GM21526 (cell line): Measurements from ENCODE around the gene CERS6.

ENCODE experiments used
- ATAC-seq: cut with Tn5 transposase; IDR thresholded peaks from one replicate; pipeline ENCODE4 v1.9.1; 2021; ENCODE audit warnings: moderate library complexity; ENCODE audit not compliant: unreplicated experiment, low FRiP score

CERS6 gene

DNA sequence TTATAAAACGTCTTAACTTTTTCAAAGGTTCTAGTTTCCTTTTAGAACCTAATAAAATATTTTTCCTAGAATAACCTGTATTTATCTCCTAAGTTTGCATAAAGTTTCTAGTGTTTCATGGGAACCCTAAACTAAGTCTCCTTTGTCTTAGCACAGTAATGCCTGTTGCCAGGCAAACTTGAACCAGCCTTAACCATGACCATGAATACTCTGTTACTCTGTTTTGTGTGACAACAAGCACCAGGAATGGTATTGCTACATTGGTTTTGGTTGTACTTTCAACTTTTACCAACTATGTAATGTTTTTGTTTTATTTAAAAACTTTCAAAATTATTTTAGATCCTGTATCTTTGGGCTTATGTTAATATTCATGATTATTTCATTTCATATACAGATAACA, 137.6 kb downstream of the CERS6 start:
- no peak for ATAC-seq

DNA sequence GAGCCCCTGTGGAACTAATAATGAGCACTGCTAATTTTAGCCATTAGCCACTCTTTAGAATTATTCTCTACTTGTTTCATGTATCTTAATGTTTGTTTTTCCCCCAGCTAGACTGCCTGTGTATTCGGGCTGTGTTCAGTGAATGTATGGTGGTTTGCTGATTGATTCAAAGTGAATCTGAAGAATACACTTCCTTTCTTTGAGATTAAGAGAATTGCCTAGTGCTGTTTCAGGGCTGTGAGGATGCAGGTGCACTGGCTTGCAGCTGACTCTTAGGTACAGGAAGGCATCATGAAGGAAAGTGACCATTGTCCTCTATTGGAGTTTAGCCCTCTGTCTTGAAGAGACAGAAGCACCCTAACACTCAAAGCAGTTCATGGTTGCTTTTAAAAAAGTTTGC, 138.7 kb downstream of the CERS6 start:
- peak; percentile 83 for ATAC-seq

DNA sequence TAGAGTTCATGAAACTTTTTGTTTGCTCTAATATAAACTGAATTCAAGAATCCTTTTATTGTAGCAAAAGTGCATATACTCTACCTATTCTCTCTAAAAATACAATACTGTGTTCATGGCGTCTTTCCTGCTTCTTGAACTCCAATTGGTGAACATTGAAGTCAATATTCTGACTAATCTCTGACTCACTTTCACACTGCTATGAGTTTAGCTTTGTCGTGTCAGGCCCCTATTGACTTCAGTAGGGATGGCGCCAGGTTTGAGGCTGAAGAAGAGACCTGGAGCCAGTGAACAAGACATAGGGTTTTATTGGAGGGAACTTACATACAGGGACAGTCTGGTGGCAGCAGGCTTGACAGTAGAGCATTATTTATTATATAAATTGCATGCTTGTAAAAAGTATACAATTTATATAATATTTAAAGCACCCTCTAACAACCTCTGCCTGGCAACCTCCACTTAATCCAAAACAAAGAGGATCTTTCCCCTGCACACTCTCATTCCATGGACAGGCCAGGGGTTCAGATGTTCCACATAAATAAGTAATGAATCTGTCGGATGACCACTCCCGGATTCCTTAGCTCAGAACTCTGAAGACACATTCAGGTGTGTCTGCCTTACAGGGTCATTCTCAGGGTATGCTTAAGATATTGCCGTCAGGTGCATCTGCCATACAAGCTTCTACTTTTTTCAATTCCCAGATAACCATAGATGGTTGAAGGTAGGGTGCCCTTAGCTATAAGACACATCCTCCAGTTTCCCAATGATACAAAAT, 141.0 kb downstream of the CERS6 start:
- ATAC-seq = no peak

DNA sequence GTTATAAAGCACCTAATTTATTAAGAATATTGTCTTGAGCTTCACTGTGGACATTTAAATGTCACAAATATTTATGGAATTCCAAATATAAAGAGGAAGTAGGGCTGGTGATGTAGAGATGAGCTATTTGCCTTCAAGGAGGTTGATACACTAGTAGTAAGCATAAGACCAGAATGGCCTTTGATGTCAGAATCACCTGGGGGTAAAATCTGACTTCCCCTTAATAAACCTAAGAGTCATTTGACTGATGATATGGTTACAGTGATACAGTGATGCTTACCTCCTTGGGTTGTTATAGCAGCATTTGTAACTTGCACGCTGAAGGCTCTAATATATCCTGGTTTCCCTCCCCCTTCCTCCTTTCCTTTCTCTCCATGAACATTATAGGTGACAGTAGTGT, 143.7 kb downstream of the CERS6 start:
- ATAC-seq = no peak

DNA sequence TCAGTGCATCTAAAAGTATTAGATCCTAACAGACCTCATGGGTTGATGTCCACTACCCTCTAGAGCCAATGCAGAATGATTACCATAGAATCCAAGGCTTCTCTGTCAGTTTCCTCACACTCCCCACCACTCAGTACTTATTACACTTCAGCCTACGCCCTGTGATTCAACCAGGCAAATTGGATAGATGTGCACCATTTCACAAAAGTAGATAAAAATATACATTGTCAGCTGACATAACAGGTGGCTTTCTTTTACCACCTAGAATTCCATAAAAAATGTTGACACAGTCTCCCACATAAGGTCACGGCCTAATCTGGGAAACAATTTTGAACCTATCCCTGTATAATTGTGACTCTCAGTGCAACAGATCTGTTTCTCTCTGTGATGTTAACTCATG, 144.9 kb downstream of the CERS6 start:
- ATAC-seq = no peak

DNA sequence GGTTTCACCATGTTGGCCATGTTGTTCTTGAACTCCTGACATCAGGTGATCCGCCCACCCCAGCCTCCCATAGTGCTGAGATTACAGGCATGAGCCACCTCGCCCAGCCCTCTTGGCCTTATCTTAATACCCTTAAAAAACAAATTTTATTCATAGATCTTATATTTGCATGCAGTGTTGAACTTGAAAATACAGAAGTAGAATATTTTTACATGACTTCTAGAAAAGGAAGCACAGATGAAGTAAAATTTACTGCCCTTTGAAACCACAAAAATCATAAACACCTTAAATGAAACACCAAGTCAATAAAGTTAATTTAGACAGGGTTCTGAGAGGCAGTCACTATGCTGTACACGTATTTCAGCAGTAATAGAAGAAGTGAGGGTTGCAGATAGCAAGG, 145.7 kb downstream of the CERS6 start:
- ATAC-seq = peak; percentile 78

DNA sequence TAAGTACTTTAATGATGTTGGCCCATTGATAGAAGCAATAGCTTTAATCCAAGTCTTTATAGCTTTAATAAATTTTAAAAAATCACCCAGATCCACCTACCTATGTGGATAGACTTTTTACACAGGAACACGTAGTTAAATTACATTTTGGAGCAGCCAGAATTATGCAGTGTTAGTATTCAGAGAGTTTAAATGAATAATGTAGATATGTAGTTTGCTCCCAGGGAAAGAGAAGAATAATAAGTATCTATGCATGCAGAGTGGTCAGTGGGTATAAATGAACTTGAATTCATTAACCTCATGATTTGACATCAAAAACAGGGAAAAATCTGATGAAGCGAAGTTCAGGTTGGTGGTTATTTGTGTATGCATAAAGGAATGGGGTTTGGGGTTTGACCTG, 146.3 kb downstream of the CERS6 start:
- ATAC-seq = no peak

DNA sequence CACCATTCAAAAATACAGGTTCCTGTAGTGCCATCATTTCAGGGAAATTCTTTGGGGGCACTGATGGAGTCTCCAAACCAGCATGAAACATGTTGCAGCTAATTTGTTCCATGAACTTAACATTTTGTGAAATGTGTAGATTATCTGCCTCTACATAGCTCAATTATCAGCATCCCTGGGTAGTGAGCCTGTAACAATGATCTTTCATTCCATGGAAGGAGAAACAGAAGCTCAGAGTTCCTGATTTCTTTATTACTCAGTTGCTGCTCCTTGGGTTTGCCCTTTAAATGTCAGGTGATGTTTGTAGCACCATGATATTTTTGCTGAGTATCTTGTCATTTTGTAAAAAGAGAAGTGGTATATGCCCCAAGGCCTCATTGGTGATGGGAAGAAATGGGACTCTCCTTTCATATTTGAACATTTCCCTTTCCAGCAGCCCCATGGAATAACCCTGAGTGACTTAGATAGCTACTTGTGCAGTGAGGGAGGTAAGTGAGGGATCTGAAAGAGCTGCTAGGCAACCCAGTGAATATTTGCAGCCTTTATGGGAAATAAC, 146.9 kb downstream of the CERS6 start:
- ATAC-seq = no peak

DNA sequence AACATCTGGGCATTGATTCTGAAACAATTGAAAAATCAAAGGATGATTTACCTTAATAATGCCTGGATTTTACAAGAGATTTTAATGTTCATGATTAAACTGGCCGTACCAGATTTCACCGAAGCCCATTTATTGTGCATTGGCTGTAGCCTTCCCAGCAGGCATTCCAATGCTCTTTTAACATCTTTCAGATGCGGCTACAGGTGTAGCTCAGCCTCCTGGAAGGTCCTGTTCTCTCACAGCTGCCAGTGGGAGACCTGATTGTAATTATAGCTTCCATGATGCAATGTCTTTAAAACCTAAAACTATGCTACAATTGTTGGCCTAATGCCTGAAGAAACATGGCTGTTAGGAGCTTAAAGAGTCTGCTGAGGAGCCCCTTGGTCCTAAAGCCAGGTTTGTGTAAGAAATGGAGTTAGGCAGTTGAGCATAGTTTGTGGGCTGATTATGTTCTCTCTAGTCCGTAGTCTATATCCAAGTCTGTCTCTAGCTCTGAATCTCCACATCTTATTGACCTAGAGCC, 147.4 kb downstream of the CERS6 start:
- ATAC-seq = no peak

DNA sequence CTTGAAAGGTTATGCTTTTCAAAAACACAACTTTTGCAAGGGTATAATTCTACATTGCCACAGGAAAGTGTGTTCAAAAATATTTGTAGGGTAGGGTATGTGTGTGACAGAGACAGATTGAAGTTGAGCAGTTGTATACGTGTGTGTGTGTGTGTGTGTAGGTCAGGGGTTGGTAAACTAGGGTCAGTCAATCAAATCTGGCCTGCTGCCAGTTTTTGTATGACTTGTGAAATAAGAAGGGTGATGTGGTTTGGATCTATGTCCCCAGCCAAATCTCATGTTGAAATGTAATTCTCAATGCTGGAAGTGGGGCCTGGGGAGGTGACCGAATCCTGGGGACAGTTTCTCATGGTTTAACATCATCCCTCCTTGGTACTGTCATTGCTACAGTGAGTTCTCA, 148.2 kb downstream of the CERS6 start:
- ATAC-seq = no peak

DNA sequence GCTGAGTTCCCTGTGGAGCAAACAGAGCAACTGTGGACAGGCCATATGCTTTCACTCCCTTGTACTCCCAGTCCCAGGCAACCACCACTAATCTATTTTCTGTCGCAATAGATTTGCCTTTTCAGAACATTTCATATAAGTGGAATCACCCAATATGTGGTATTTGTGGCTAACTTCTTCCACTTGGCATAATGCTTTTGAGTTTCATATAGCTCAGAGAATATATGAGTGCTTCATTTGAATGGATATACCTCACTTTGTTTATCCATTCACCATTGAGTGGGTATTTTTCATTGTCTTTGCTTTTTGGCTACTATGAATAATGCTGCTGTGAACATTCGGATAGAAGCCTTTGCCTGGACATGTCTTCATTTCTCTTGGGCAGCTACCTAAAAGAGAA, 151.9 kb downstream of the CERS6 start:
- ATAC-seq = no peak

DNA sequence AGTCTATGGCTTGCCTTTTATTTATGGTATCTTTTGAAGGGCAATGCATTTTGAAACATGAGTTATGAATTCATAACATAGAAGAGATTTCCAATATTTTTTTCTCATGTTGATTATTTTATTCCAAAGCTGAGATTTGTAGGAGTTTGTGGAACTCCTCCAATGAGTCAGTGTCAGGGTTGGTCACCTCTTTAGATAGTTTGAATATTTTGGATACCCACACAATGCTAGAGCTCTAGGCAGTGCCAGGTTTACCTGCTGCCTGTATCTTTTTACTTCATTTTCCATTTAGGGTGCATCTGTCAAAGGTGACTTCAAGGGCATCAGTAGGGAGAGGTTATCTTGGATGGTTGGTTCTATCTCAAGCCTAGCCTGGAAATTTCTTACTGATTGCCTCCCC, 152.7 kb downstream of the CERS6 start:
- no peak for ATAC-seq

DNA sequence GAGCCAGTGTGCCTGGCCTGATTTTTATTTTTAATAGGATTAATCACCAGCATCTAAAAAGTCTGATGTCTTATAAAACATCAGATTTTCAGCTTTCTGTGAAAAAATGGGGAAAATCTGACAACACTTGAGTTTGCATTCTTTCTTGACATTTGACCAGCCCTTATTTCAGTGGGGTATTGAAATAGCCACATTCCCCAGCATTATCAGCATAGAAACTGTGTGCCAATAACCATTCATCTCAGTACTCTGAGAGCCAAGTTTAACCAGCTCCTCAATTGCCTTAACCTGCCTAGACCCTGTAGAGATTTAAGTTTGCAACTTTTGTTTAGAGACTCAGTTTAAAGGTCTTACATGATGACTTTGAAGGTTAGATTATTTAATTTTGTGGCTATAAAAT, 155.0 kb downstream of the CERS6 start:
- no peak for ATAC-seq

DNA sequence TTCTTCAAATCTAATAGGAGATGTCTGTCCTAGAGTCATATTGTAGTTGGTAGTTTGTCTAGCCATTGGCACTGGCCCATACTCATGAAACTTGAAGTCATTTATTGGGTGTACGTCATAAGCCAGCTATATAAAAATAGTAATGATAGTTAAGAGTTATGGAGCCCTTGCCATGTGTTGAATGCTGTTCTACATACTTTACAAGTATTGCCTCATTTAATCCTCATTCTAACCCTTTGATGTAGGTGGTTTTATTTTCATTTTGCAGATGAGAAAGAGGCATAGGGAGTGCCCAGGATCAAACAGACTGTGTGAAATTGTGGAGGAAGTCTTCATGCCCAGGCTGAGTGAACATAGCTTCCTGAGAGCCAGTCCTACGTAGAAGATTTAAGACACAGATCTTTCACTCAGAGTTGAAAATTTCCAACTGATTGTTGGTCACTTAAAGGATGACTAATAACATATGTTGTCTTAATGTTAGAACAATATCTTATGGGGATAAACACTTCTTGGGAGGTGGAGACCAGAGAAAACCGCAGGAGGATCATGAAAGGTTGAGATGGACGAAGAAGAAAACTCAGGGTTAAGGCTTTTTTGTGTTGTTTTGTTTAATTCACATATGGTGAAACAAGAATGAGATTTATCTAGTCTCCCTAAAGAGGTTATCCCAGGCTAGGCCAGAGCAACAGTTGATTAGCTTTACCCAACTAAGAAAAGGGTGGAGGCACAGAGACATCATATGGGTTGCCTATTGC, 156.0 kb downstream of the CERS6 start:
- no peak for ATAC-seq

DNA sequence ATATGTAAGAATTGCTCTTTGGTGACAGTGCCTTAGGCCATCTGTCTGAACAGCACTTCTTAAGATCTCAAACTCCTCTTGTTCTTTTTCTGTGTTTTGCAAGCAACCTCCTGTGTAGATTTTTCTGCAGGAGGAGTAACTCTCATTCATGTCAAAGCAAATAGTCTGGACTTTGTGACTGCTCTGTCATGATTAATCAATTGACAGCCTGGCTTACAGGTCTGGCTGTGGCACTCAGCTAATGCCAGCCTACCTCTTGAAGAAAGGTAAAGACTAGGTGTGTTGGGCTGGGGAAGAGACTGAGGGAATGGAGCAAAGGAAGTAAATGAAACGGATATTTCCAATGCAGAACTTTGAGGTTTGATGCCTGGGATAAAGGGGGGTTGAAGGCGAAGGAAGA, 156.6 kb downstream of the CERS6 start:
- ATAC-seq = no peak

DNA sequence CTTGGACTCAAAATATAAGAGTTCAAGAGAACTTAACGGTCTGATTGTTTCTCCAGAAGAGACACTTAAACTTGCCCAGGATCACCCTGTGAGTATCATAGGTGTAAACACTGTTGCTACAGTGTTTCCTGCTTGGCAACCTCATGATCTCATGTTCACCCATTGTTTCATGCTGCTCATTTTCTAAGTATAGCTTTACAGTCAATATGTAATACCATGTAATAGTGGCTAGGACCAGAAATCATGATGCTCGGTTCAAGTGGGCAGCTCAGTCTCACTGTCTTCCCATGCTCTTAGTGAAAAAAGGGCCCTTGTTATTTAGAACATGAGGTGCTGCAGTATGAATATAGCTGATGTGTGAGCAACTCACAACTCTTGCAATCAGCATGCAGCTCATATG, 157.5 kb downstream of the CERS6 start:
- ATAC-seq = no peak

DNA sequence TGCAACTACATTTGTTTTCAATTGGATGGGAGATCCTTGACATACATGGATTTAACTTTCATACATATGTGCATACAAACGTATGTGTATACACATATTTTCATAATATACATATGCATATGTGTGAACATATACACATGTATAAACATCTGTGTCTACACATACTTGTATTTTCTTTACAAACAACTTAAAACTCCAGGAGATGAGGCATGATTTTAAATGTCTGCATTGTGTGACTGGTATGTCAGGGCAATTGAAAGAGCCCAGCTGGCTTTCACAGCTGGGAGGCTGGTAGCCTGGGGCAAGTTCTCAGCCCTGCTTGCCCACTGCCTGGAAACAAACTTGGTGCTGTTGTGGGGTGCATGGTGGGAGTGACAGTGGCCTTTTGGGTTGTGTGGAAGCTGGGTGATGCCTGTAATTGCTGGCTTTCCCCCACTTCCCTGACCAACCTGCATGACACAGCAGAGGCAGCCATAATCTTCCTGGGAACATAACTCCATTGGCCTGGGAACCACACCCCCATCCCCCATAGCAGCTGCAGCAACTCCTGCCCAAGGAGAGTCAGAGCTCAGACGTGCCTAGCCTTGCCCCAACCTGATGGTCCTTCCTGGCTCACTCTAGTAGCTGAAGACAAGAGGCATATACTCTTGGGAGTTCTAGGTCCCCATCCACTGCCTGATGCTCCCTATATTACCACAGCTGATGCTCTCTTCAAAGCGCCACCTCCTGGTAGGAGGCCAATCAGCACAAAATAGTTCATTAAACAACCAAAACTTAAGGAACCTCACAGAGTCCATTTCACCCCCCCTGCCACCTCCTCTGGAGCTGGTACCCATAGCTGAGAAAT, 158.3 kb downstream of the CERS6 start:
- no peak for ATAC-seq

DNA sequence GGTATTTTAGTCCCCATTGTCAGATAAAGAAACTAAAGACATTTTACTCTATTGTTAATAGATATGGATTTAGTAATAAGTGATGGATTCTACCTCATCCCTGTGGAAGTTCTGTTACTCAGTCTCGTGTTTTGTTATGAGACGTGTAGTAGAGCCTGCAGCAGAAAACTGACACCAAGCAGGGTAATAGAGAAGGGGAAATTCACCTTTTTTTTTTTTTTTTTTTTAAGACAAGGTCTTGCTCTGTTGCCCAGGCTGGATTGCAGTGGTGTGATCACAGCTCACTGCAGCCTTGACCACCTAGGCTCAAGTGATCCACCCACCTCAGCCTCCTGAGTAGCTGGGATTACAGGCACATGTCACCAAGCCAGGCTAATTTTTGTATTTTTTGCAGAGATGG, 164.5 kb downstream of the CERS6 start:
- ATAC-seq = no peak

DNA sequence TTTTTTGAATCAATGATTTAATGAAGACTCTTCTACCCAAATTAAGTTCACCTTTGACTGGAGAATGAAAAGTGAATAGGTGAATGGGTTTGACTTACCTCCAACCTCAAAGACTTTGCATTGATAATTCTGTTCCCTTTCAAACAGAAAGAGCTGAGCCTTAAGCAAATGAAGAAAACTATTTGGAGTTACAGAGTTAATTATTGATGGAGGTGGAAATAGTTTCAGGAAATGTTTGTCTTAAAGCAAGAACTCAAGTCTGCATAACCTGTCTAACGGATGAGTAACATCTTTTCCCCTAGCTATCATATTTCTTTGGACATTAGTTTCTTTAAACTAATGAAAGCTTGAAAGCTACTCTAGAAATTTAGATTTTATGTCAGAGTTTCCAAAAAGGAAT, 166.5 kb downstream of the CERS6 start:
- ATAC-seq = no peak

DNA sequence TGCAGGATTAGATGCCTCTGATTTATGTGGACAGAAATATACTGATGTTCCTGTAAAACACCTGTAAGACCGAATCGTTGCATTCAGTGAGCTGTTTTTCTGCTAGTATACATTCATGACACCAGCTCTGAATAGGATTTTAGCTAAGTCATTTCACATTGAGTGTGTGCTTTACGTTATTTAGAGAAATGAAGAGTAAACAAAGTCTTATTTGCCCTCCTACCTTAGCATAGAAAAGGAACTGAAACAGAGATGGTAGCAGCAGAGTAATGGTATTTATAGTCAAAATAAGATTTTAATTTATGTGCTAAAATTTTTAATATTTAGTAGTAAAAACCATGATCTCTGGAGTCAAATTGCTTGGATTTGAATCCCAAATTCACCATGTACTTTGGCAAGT, 168.0 kb downstream of the CERS6 start:
- ATAC-seq = no peak

DNA sequence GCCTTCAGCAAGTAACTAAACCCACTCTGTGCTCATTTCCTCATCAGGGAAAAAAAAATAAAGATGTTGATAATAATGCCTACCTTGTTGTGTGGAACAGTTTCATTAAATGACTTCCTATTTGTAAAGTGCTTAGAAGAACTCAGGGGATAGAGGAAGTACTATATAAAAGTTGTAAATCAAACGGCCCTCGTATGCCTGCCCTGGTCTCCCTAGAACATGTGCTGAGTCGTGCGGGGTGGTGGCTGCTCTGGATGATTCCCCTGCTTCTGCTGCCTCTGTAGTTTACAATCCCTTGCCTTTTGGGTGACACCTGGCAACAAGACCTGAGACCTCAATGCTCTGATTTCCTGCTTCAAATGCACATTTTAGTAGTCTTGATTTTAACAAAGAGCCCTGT, 170.0 kb downstream of the CERS6 start:
- ATAC-seq = no peak
